ENCODE measurements around the gene IGSF9. TPM values are rescaled to one million over a fixed set of nuclear protein-coding genes. Genes with fewer than 3 reads are reported as not detected.

The IGSF9 gene
- polyA plus RNA-seq, 1 donor from 2014 or later = 11.8 TPM

- H3K79me2 ChIP-seq (replicated peaks; ENCODE audit: insufficient read depth, low read length) = no peaks in the 10 kb centered on the region
- H3K9me2 ChIP-seq (ENCODE audit: insufficient read depth, low read length) = no peaks in the 10 kb centered on the region
- H3K9ac ChIP-seq (ENCODE audit: low read length) = no peak overlapping the region
- no peaks in the 10 kb centered on the region for H3K27me3 ChIP-seq (ENCODE audit: insufficient read depth, low read depth, low read length)
- no peaks in the 10 kb centered on the region for H3F3A ChIP-seq (ENCODE audit: insufficient read depth, low read length, poor library complexity, severe bottlenecking)
- H4K20me1 ChIP-seq (ENCODE audit: insufficient read depth) = no peaks in the 10 kb centered on the region
- no peaks in the 10 kb centered on the region for H3K9me3 ChIP-seq (ENCODE audit: low read length)
- no peak for TF ChIP-seq TAF1 (IDR thresholded peaks at IDR 0.05; ENCODE audit: low read depth)
- TF ChIP-seq RAD21 (conservative IDR thresholded peaks at IDR 0.05) = no peak
- TF ChIP-seq REST (IDR thresholded peaks at IDR 0.05; ENCODE audit: borderline replicate concordance) = no peak
- TF ChIP-seq EP300 (conservative IDR thresholded peaks at IDR 0.05; ENCODE audit: poor library complexity, severe bottlenecking) = no peak
- no peak for TF ChIP-seq SMC3 (conservative IDR thresholded peaks at IDR 0.05; ENCODE audit: poor library complexity)
- TF ChIP-seq POLR2AphosphoS5 (IDR thresholded peaks at IDR 0.05) = no peak
- no peak for TF ChIP-seq MXI1 (conservative IDR thresholded peaks at IDR 0.05; ENCODE audit: poor library complexity, severe bottlenecking)
- TF ChIP-seq CTCF (IDR thresholded peaks at IDR 0.05; ENCODE audit: poor library complexity, severe bottlenecking) = no peak
- no peak for TF ChIP-seq EZH2 (IDR thresholded peaks at IDR 0.05; ENCODE audit: borderline replicate concordance, insufficient read depth, low read length, poor library complexity, severe bottlenecking)
- H3K36me3 ChIP-seq (ENCODE audit: insufficient read depth, low read length) = no peaks in the 10 kb centered on the region
- no peak overlapping the region for H3K4me3 ChIP-seq (ENCODE audit: low read length)
- H3K4me2 ChIP-seq (ENCODE audit: low read length) = no peak overlapping the region
- no peak overlapping the region for H3K27ac ChIP-seq (ENCODE audit: low read length)
- no peak overlapping the region for H2AFZ ChIP-seq (ENCODE audit: low read depth, low read length)
These were observed 27.2 kb upstream of the IGSF9 start for GRCh38 chr1:159972443-159973205.

GRCh38 chr1:159970932-159971342 is 25.5 kb upstream of the IGSF9 start:
- no peaks in the 10 kb centered on the region for H3K36me3 ChIP-seq (ENCODE audit: insufficient read depth, low read length)
- no peak overlapping the region for H3K4me2 ChIP-seq (ENCODE audit: low read length)
- H3K27ac ChIP-seq (ENCODE audit: low read length) = no peak overlapping the region
- H3K4me3 ChIP-seq (ENCODE audit: low read length) = no peak overlapping the region
- no peaks in the 10 kb centered on the region for H3K9me3 ChIP-seq (ENCODE audit: low read length)
- H3K9ac ChIP-seq (ENCODE audit: low read length) = no peak overlapping the region
- no peaks in the 10 kb centered on the region for H4K20me1 ChIP-seq (ENCODE audit: insufficient read depth)
- no peaks in the 10 kb centered on the region for H3K9me2 ChIP-seq (ENCODE audit: insufficient read depth, low read length)
- H3F3A ChIP-seq (ENCODE audit: insufficient read depth, low read length, poor library complexity, severe bottlenecking) = no peaks in the 10 kb centered on the region
- no peaks in the 10 kb centered on the region for H3K27me3 ChIP-seq (ENCODE audit: insufficient read depth, low read depth, low read length)
- no peak overlapping the region for H2AFZ ChIP-seq (ENCODE audit: low read depth, low read length)
- no peaks in the 10 kb centered on the region for H3K79me2 ChIP-seq (replicated peaks; ENCODE audit: insufficient read depth, low read length)
- TF ChIP-seq REST (IDR thresholded peaks at IDR 0.05; ENCODE audit: borderline replicate concordance) = no peak
- no peak for TF ChIP-seq SMC3 (conservative IDR thresholded peaks at IDR 0.05; ENCODE audit: poor library complexity)
- TF ChIP-seq MXI1 (conservative IDR thresholded peaks at IDR 0.05; ENCODE audit: poor library complexity, severe bottlenecking) = no peak
- no peak for TF ChIP-seq CTCF (IDR thresholded peaks at IDR 0.05; ENCODE audit: poor library complexity, severe bottlenecking)
- TF ChIP-seq TAF1 (IDR thresholded peaks at IDR 0.05; ENCODE audit: low read depth) = no peak
- TF ChIP-seq EP300 (conservative IDR thresholded peaks at IDR 0.05; ENCODE audit: poor library complexity, severe bottlenecking) = no peak
- TF ChIP-seq RAD21 (conservative IDR thresholded peaks at IDR 0.05) = no peak
- no peak for TF ChIP-seq POLR2AphosphoS5 (IDR thresholded peaks at IDR 0.05)
- TF ChIP-seq EZH2 (IDR thresholded peaks at IDR 0.05; ENCODE audit: borderline replicate concordance, insufficient read depth, low read length, poor library complexity, severe bottlenecking) = no peak

Measured in neural cell (in vitro differentiated cells).